ENCODE results near the gene STXBP5.

The STXBP5 gene

GRCh38 chr6:147234685-147235084 is 30.5 kb downstream of the STXBP5 start:
- Histone ChIP-seq H2BK5ac (ENCODE audit: low read depth, low read length, poor library complexity) (no peak overlapping the region), H3K14ac (ENCODE audit: low read length) (no peak overlapping the region), H3K4me1 (ENCODE audit: control insufficient read depth in 1 of 2, insufficient read depth in 2 of 2, low read length in 2 of 2) (no peaks in the 10 kb centered on the region), H2BK12ac (ENCODE audit: low read length) (no peak overlapping the region), H4K91ac (ENCODE audit: low read depth, low read length) (no peak overlapping the region), H3K4me2 (ENCODE audit: low read length) (no peak overlapping the region), H3K23ac (ENCODE audit: low read length) (no peak overlapping the region), H3K9me3 (ENCODE audit: insufficient read depth, low read depth, low read length) (no peaks in the 10 kb centered on the region), H3K36me3 (ENCODE audit: control insufficient read depth in 1 of 2, insufficient read depth in 2 of 2, low read length in 2 of 2) (peaks cover 4 to 6% of the 10 kb centered on the region in 2 experiments), H3K4me3 (ENCODE audit: low read depth, low read length) (no peak overlapping the region), H4K12ac (ENCODE audit: low read depth, low read length) (no peak overlapping the region), H3K18ac (ENCODE audit: low read length) (no peak overlapping the region), H3K4ac (ENCODE audit: low read depth, low read length) (no peak overlapping the region), H2AFZ (ENCODE audit: insufficient read depth, low read length, poor library complexity) (no peak overlapping the region), H2AK5ac (ENCODE audit: low read length) (no peak overlapping the region), H3K9ac (ENCODE audit: low read length) (no peak overlapping the region), H3K79me2 (ENCODE audit: control insufficient read depth, insufficient read depth, low read length, poor library complexity) (no peaks in the 10 kb centered on the region), H2BK120ac (ENCODE audit: insufficient read depth, low read length, poor library complexity) (no peak overlapping the region), H3K27ac (ENCODE audit: low read depth, low read length) (no peak overlapping the region), H3K27me3 (ENCODE audit: insufficient read depth, low read length) (no peaks in the 10 kb centered on the region), H3K79me1 (ENCODE audit: low read length) (no peaks in the 10 kb centered on the region), H4K8ac (ENCODE audit: low read depth, low read length) (no peak overlapping the region)
- DNase-seq = no peak
- no CpG with 5 or more reads among the region's 2 CpGs for WGBS (ENCODE audit: extremely low coverage, insufficient coverage, insufficient read length)

GRCh38 chr6:147238164-147238563 is 33.9 kb downstream of the STXBP5 start:
- H3K14ac ChIP-seq (ENCODE audit: low read length) = no peak overlapping the region
- H2AK5ac ChIP-seq (ENCODE audit: low read length) = no peak overlapping the region
- H2AFZ ChIP-seq (ENCODE audit: insufficient read depth, low read length, poor library complexity) = no peak overlapping the region
- no peak for DNase-seq
- WGBS (ENCODE audit: extremely low coverage, insufficient coverage, insufficient read length) = no CpG with 5 or more reads among the region's 3 CpGs
- H2BK120ac ChIP-seq (ENCODE audit: insufficient read depth, low read length, poor library complexity) = no peak overlapping the region
- no peaks in the 10 kb centered on the region for H3K79me2 ChIP-seq (ENCODE audit: control insufficient read depth, insufficient read depth, low read length, poor library complexity)
- no peak overlapping the region for H4K12ac ChIP-seq (ENCODE audit: low read depth, low read length)
- no peak overlapping the region for H3K27ac ChIP-seq (ENCODE audit: low read depth, low read length)
- H3K79me1 ChIP-seq (ENCODE audit: low read length) = no peaks in the 10 kb centered on the region
- H3K18ac ChIP-seq (ENCODE audit: low read length) = no peak overlapping the region
- no peaks in the 10 kb centered on the region for H3K4me1 ChIP-seq (ENCODE audit: control insufficient read depth in 1 of 2, insufficient read depth in 2 of 2, low read length in 2 of 2)
- no peak overlapping the region for H3K9ac ChIP-seq (ENCODE audit: low read length)
- peaks cover 7% of the 10 kb centered on the region in 2 experiments for H3K36me3 ChIP-seq (ENCODE audit: control insufficient read depth in 1 of 2, insufficient read depth in 2 of 2, low read length in 2 of 2)
- H3K4me2 ChIP-seq (ENCODE audit: low read length) = no peak overlapping the region
- H2BK5ac ChIP-seq (ENCODE audit: low read depth, low read length, poor library complexity) = no peak overlapping the region
- no peak overlapping the region for H4K91ac ChIP-seq (ENCODE audit: low read depth, low read length)
- H2BK12ac ChIP-seq (ENCODE audit: low read length) = no peak overlapping the region
- H3K4me3 ChIP-seq (ENCODE audit: low read depth, low read length) = no peak overlapping the region
- no peak overlapping the region for H3K4ac ChIP-seq (ENCODE audit: low read depth, low read length)
- H3K23ac ChIP-seq (ENCODE audit: low read length) = no peak overlapping the region
- no peaks in the 10 kb centered on the region for H3K9me3 ChIP-seq (ENCODE audit: insufficient read depth, low read depth, low read length)
- H4K8ac ChIP-seq (ENCODE audit: low read depth, low read length) = no peak overlapping the region
- no peaks in the 10 kb centered on the region for H3K27me3 ChIP-seq (ENCODE audit: insufficient read depth, low read length)

GRCh38 chr6:147238906-147239305 is 34.7 kb downstream of the STXBP5 start:
- Histone ChIP-seq H2AK5ac (ENCODE audit: low read length) (no peak overlapping the region), H2BK5ac (ENCODE audit: low read depth, low read length, poor library complexity) (no peak overlapping the region), H3K79me2 (ENCODE audit: control insufficient read depth, insufficient read depth, low read length, poor library complexity) (no peaks in the 10 kb centered on the region), H3K18ac (ENCODE audit: low read length) (no peak overlapping the region), H3K4me2 (ENCODE audit: low read length) (no peak overlapping the region), H2BK120ac (ENCODE audit: insufficient read depth, low read length, poor library complexity) (no peak overlapping the region), H3K4me3 (ENCODE audit: low read depth, low read length) (no peak overlapping the region), H3K9ac (ENCODE audit: low read length) (no peak overlapping the region), H3K4ac (ENCODE audit: low read depth, low read length) (no peak overlapping the region), H3K79me1 (ENCODE audit: low read length) (no peaks in the 10 kb centered on the region), H3K27ac (ENCODE audit: low read depth, low read length) (no peak overlapping the region), H4K12ac (ENCODE audit: low read depth, low read length) (no peak overlapping the region), H3K9me3 (ENCODE audit: insufficient read depth, low read depth, low read length) (no peaks in the 10 kb centered on the region), H3K14ac (ENCODE audit: low read length) (no peak overlapping the region), H2AFZ (ENCODE audit: insufficient read depth, low read length, poor library complexity) (no peak overlapping the region), H3K27me3 (ENCODE audit: insufficient read depth, low read length) (no peaks in the 10 kb centered on the region), H4K91ac (ENCODE audit: low read depth, low read length) (no peak overlapping the region), H3K36me3 (ENCODE audit: control insufficient read depth in 1 of 2, insufficient read depth in 2 of 2, low read length in 2 of 2) (peaks cover 7% of the 10 kb centered on the region in 2 experiments), H2BK12ac (ENCODE audit: low read length) (no peak overlapping the region), H3K4me1 (ENCODE audit: control insufficient read depth in 1 of 2, insufficient read depth in 2 of 2, low read length in 2 of 2) (no peaks in the 10 kb centered on the region), H4K8ac (ENCODE audit: low read depth, low read length) (no peak overlapping the region), H3K23ac (ENCODE audit: low read length) (no peak overlapping the region)
- WGBS (ENCODE audit: extremely low coverage, insufficient coverage, insufficient read length) = no CpG with 5 or more reads among the region's 5 CpGs
- DNase-seq = no peak

GRCh38 chr6:147244832-147245231 is 40.6 kb downstream of the STXBP5 start:
- Histone ChIP-seq H3K18ac (ENCODE audit: low read length) (no peak overlapping the region), H3K4me1 (ENCODE audit: control insufficient read depth in 1 of 2, insufficient read depth in 2 of 2, low read length in 2 of 2) (no peaks in the 10 kb centered on the region), H3K4ac (ENCODE audit: low read depth, low read length) (no peak overlapping the region), H3K79me2 (ENCODE audit: control insufficient read depth, insufficient read depth, low read length, poor library complexity) (no peaks in the 10 kb centered on the region), H3K9me3 (ENCODE audit: insufficient read depth, low read depth, low read length) (no peaks in the 10 kb centered on the region), H3K27me3 (ENCODE audit: insufficient read depth, low read length) (no peaks in the 10 kb centered on the region), H3K23ac (ENCODE audit: low read length) (no peak overlapping the region), H2AFZ (ENCODE audit: insufficient read depth, low read length, poor library complexity) (no peak overlapping the region), H2AK5ac (ENCODE audit: low read length) (no peak overlapping the region), H3K9ac (ENCODE audit: low read length) (no peak overlapping the region), H3K4me2 (ENCODE audit: low read length) (no peak overlapping the region), H2BK5ac (ENCODE audit: low read depth, low read length, poor library complexity) (no peak overlapping the region), H3K36me3 (ENCODE audit: control insufficient read depth in 1 of 2, insufficient read depth in 2 of 2, low read length in 2 of 2) (peaks cover 5 to 6% of the 10 kb centered on the region in 2 experiments), H4K12ac (ENCODE audit: low read depth, low read length) (no peak overlapping the region), H3K4me3 (ENCODE audit: low read depth, low read length) (no peak overlapping the region), H2BK120ac (ENCODE audit: insufficient read depth, low read length, poor library complexity) (no peak overlapping the region), H3K14ac (ENCODE audit: low read length) (no peak overlapping the region), H4K91ac (ENCODE audit: low read depth, low read length) (no peak overlapping the region), H3K79me1 (ENCODE audit: low read length) (no peaks in the 10 kb centered on the region), H2BK12ac (ENCODE audit: low read length) (no peak overlapping the region), H4K8ac (ENCODE audit: low read depth, low read length) (no peak overlapping the region), H3K27ac (ENCODE audit: low read depth, low read length) (no peak overlapping the region)
- DNase-seq = no peak
- WGBS (ENCODE audit: extremely low coverage, insufficient coverage, insufficient read length) = no CpG with 5 or more reads among the region's 4 CpGs
